Stomach (tissue), 9 donors: Measurements from ENCODE around the gene HNF4A. TPM values are rescaled to one million over a fixed set of nuclear protein-coding genes. Genes with fewer than 3 reads are reported as not detected.

Source experiments
- DNase-seq, 2 donors: peaks; one replicate each; pipeline versions ENCODE4 v3.0.0 to v3.0.0-alpha.2; 2013 to 2019
- H3K27ac ChIP-seq, 5 donors: fragments of 200-600 bp in 4 of 5; sonication (generic) in 4 of 5; one replicate each; pipeline ENCODE4 v1.5.1; 2013 to 2019; ENCODE audit warnings: mild to moderate bottlenecking in 1 of 5, moderate library complexity in 1 of 5
- H3K27me3 ChIP-seq, 3 donors: fragments of 200-600 bp; sonication (generic); one replicate each; pipeline ENCODE4 v1.5.1; 2017 to 2019; ENCODE audit warnings: mixed run types in 1 of 3
- H3K36me3 ChIP-seq, 4 donors: fragments of 200-600 bp; sonication (generic); 1 replicate in 3 of 4; 2 replicates in 1 of 4; pipeline ENCODE4 v1.5.1; 2016 to 2019
- H3K4me1 ChIP-seq, 4 donors: fragments of 200-600 bp; sonication (generic); one replicate each; pipeline ENCODE4 v1.5.1; 2016 to 2019
- H3K4me3 ChIP-seq, 4 donors: fragments of 200-600 bp; sonication (generic) in 3 of 4; one replicate each; pipeline ENCODE4 v1.5.1; 2016 to 2019; ENCODE audit warnings: mild to moderate bottlenecking in 1 of 4
- H3K9me3 ChIP-seq, 4 donors: fragments of 200-600 bp; sonication (generic); one replicate each; pipeline ENCODE4 v1.5.1; 2016 to 2019
- CTCF ChIP-seq, 7 experiments: fragments of 450-650 bp in 4 of 7; fragments of 200-600 bp in 3 of 7; sonication (generic) in 3 of 7; IDR thresholded peaks; one replicate each; pipeline ENCODE4 v1.5.1; 2016 to 2019; ENCODE audit warnings: antibody characterized with exemption in 7 of 7, control low read depth in 2 of 7, mild to moderate bottlenecking in 1 of 7
- EP300 ChIP-seq: sonication (generic); formaldehyde crosslinking; IDR thresholded peaks from one replicate; pipeline ENCODE4 v1.6.1; 2017; ENCODE audit warnings: antibody characterized with exemption
- POLR2A ChIP-seq, 4 donors: fragments of 450-650 bp; IDR thresholded peaks; one replicate each; pipeline ENCODE4 v1.6.1; 2016; ENCODE audit warnings: antibody characterized with exemption in 4 of 4, control low read depth in 2 of 4, mild to moderate bottlenecking in 1 of 4, moderate library complexity in 1 of 4
- POLR2AphosphoS5 ChIP-seq, 3 donors: sonication (generic); formaldehyde crosslinking; IDR thresholded peaks; one replicate each; pipeline ENCODE4 v1.6.1; 2016; ENCODE audit warnings: antibody characterized with exemption in 3 of 3
- WGBS, 5 donors: extraction: QIAGEN DNeasy Blood & Tissue Kit in 3 of 5; methylation state at CpG; one replicate each; pipeline versions ENCODE4 v1.1.5 to v1.1.7; 2013 to 2018; 5-methylcytosine and 5-hydroxymethylcytosine counted together
- intact Hi-C: fragments of 100-400 bp; cut with DNase I; formaldehyde crosslinking; loops from one replicate; pipeline ENCODE4 v1.15.1; 2023; ENCODE audit warnings: low total_unique reads
- polyA plus RNA-seq, 3 donors: library from polyadenylated mRNA; stranded (reverse); fragments of 200-250 nt; gene quantifications; one replicate each; pipeline ENCODE4 v1.2.3, GENCODE V29; 2013
- total RNA-seq, 5 donors: library from RNA; depleted of rRNA; stranded (reverse); fragments of >200 nt; gene quantifications; one replicate each; pipeline versions ENCODE4 v1.1.0 to v1.2.3, GENCODE V29; 2014 to 2016
- donor health status: healthy with polysubstance abuse.
- donor health status: Bipolar disorder and iron deficiency.
- donor health status: healthy.

Gene HNF4A
- total and polyA plus RNA-seq, 8 donors: 1.3 to 64.8 (median 23.5) TPM

- Histone ChIP-seq H3K27me3 (peaks cover 0 to 6% (median 0%) of the 10 kb centered on the region in 3 donors), H3K27ac (no peak overlapping the region), H3K4me3 (no peak overlapping the region), H3K36me3 (no peaks in the 10 kb centered on the region), H3K9me3 (no peaks in the 10 kb centered on the region), H3K4me1 (peaks cover 0 to 4% (median 0%) of the 10 kb centered on the region in 4 donors)
- 89 to 92% (median 91%) methylated on average over 4 of the region's 4 CpGs for WGBS, 5 donors
- intact Hi-C loops: no loop called here
- no peak for DNase-seq
- no peak for TF ChIP-seq POLR2AphosphoS5 (IDR thresholded peaks at IDR 0.05)
- TF ChIP-seq CTCF (IDR thresholded peaks at IDR 0.05): no peak
- TF ChIP-seq POLR2A (IDR thresholded peaks at IDR 0.05): no peak
- TF ChIP-seq EP300: no peak
These were observed 7.3 kb upstream of the HNF4A start for GRCh38 chr20:44348168-44348659.

- H3K27ac ChIP-seq: no peak overlapping the region
- TF ChIP-seq POLR2A (IDR thresholded peaks at IDR 0.05): no peak
- no peak for TF ChIP-seq EP300
- no peak for TF ChIP-seq POLR2AphosphoS5 (IDR thresholded peaks at IDR 0.05)
- TF ChIP-seq CTCF (IDR thresholded peaks at IDR 0.05): no peak
- intact Hi-C loops: no loop called here
- 74 to 86% (median 82%) methylated on average over 3 of the region's 3 CpGs for WGBS, 5 donors
- DNase-seq: no peak
- H3K4me3 ChIP-seq: no peak overlapping the region
- no peaks in the 10 kb centered on the region for H3K36me3 ChIP-seq
- no peaks in the 10 kb centered on the region for H3K9me3 ChIP-seq
- H3K27me3 ChIP-seq: no peaks in the 10 kb centered on the region
- H3K4me1 ChIP-seq: peaks cover 0 to 7% (median 0%) of the 10 kb centered on the region in 4 donors
These were observed 6.2 kb upstream of the HNF4A start for GRCh38 chr20:44349349-44349748.

GRCh38 chr20:44350567-44350966, 4.9 kb upstream of the HNF4A start:
- peaks cover 0 to 2% (median 0%) of the 10 kb centered on the region in 3 donors for H3K27me3 ChIP-seq
- DNase-seq: no peak
- no peak overlapping the region for H3K4me3 ChIP-seq
- intact Hi-C loops: no loop called here
- H3K4me1 ChIP-seq: peaks cover 0 to 3% (median 0%) of the 10 kb centered on the region in 4 donors
- TF ChIP-seq POLR2A (IDR thresholded peaks at IDR 0.05) (no peak), EP300 (no peak), CTCF (IDR thresholded peaks at IDR 0.05) (no peak), POLR2AphosphoS5 (IDR thresholded peaks at IDR 0.05) (no peak)
- no peaks in the 10 kb centered on the region for H3K9me3 ChIP-seq
- H3K27ac ChIP-seq: no peak overlapping the region
- H3K36me3 ChIP-seq: no peaks in the 10 kb centered on the region
- 85 to 94% (median 88%) methylated on average over 6 of the region's 6 CpGs for WGBS, 5 donors

GRCh38 chr20:44354979-44355497, 461 bp upstream of the HNF4A start:
- no peak for TF ChIP-seq POLR2AphosphoS5 (IDR thresholded peaks at IDR 0.05)
- TF ChIP-seq EP300: no peak
- no peak for TF ChIP-seq POLR2A (IDR thresholded peaks at IDR 0.05)
- intact Hi-C loops: no loop called here
- WGBS, 5 donors: 31 to 57% (median 40%) methylated on average over 5 to 6 of the region's 6 CpGs
- Histone ChIP-seq H3K36me3 (no peaks in the 10 kb centered on the region), H3K4me3 (peak overlapping the region; percentile 41 to 59 (median 48)), H3K27me3 (peaks cover 0 to 6% (median 0%) of the 10 kb centered on the region in 3 donors), H3K27ac (peak overlapping the region; percentile 83 to 92 (median 91)), H3K4me1 (peaks cover 5 to 14% (median 10%) of the 10 kb centered on the region in 4 donors), H3K9me3 (no peaks in the 10 kb centered on the region)
- peak; percentile 60 to 85 for DNase-seq

GRCh38 chr20:44356353-44356723, 839 bp downstream of the HNF4A start:
- peaks cover 5 to 14% (median 10%) of the 10 kb centered on the region in 4 donors for H3K4me1 ChIP-seq
- no peak for DNase-seq
- H3K4me3 ChIP-seq: peak overlapping the region; percentile 41 to 59 (median 48)
- peaks cover 0 to 6% (median 0%) of the 10 kb centered on the region in 3 donors for H3K27me3 ChIP-seq
- 31 to 54% (median 42%) methylated on average over 14 of the region's 14 CpGs for WGBS, 5 donors
- no peaks in the 10 kb centered on the region for H3K9me3 ChIP-seq
- H3K27ac ChIP-seq: peak overlapping the region; percentile 83 to 92 (median 91)
- intact Hi-C loops: no loop called here
- no peaks in the 10 kb centered on the region for H3K36me3 ChIP-seq
- TF ChIP-seq POLR2AphosphoS5 (IDR thresholded peaks at IDR 0.05) (no peak), EP300 (no peak), CTCF (IDR thresholded peaks at IDR 0.05) (no peak), POLR2A (IDR thresholded peaks at IDR 0.05) (no peak)
